ENCODE data around the gene EPAS1. TPM values are rescaled to one million over a fixed set of nuclear protein-coding genes. Genes with fewer than 3 reads are reported as not detected.
A peak's percentile ranks its signal among the peaks of the same experiment; 100 is the strongest.

EPAS1 gene
- total RNA-seq, 1 donor from 2014 or later, result 22.9 TPM

GRCh38 chr2:46263347-46263746 lies 33.9 kb upstream of the EPAS1 start:
- Mint-ChIP-seq H3K27me3 (ENCODE audit: insufficient read depth) (peaks cover 8% of the 10 kb centered on the region), H3K4me3 (no peak overlapping the region), H3K27ac (no peak overlapping the region), H3K9me3 (no peaks in the 10 kb centered on the region), H3K4me1 (ENCODE audit: low read depth) (peaks cover 15% of the 10 kb centered on the region), H3K36me3 (ENCODE audit: low read depth) (no peaks in the 10 kb centered on the region)
- no peak for DNase-seq (ENCODE audit: low spot score)
- intact Hi-C loops (cut with micrococcal nuclease), result no loop called here

GRCh38 chr2:46264447-46264846 lies 32.8 kb upstream of the EPAS1 start:
- Mint-ChIP-seq H3K4me1 (ENCODE audit: low read depth) (peaks cover 24% of the 10 kb centered on the region), H3K9me3 (no peaks in the 10 kb centered on the region), H3K4me3 (no peak overlapping the region), H3K27me3 (ENCODE audit: insufficient read depth) (peaks cover 8% of the 10 kb centered on the region), H3K27ac (no peak overlapping the region), H3K36me3 (ENCODE audit: low read depth) (peaks cover 1% of the 10 kb centered on the region)
- intact Hi-C loops (cut with micrococcal nuclease), result no loop called here
- no peak for DNase-seq (ENCODE audit: low spot score)

DNA sequence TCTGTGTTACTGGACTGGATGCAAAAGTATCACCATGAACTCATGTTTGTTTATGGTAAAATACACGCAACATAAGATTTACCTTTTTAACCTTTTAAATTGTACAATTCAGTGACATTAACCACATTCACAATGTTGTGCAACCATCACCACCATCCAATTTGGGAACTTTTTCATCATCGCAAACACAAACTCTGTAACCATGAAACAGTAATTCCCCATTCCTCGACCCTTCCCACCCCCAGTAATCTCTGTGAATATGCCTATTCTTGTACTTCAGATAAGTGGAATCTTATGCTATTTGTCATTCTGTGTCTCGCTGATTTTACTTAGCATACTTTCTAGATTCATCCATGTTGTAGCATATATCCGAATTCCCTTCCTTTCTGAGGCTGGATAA lies 31.1 kb upstream of the EPAS1 start:
- no peak overlapping the region for H3K27ac Mint-ChIP-seq
- DNase-seq (ENCODE audit: low spot score), result no peak
- H3K4me1 Mint-ChIP-seq (ENCODE audit: low read depth), result peaks cover 40% of the 10 kb centered on the region
- H3K36me3 Mint-ChIP-seq (ENCODE audit: low read depth), result peaks cover 1% of the 10 kb centered on the region
- intact Hi-C loops (cut with micrococcal nuclease), result no loop called here
- H3K9me3 Mint-ChIP-seq, result no peaks in the 10 kb centered on the region
- H3K4me3 Mint-ChIP-seq, result no peak overlapping the region
- peaks cover 6% of the 10 kb centered on the region for H3K27me3 Mint-ChIP-seq (ENCODE audit: insufficient read depth)

DNA sequence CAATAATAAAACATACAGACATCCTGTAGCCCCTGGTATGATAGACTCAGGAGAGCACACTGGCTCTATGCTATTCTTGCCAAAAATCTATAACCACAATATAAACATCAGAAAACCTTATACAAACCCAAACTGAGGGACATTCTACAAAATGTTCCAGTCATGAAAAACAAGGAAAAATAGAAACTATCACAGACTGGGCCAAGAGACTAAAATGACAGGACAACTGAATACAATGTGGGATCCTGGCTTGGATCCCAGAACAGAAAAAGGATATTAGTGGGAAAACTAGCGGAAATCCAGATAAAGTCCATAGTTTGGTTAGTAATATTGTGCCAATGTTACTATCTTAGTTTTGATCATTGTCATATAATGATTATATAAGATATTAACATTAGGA lies 29.6 kb upstream of the EPAS1 start:
- intact Hi-C loops (cut with micrococcal nuclease), result no loop called here
- Mint-ChIP-seq H3K4me3 (no peak overlapping the region), H3K27ac (no peak overlapping the region), H3K36me3 (ENCODE audit: low read depth) (peaks cover 1% of the 10 kb centered on the region), H3K27me3 (ENCODE audit: insufficient read depth) (peaks cover 3% of the 10 kb centered on the region), H3K4me1 (ENCODE audit: low read depth) (peaks cover 40% of the 10 kb centered on the region), H3K9me3 (no peaks in the 10 kb centered on the region)
- no peak for DNase-seq (ENCODE audit: low spot score)

- Mint-ChIP-seq H3K4me3 (no peak overlapping the region), H3K9me3 (no peaks in the 10 kb centered on the region), H3K4me1 (ENCODE audit: low read depth) (peaks cover 42% of the 10 kb centered on the region), H3K27ac (no peak overlapping the region), H3K27me3 (ENCODE audit: insufficient read depth) (peaks cover 3% of the 10 kb centered on the region), H3K36me3 (ENCODE audit: low read depth) (peaks cover 1% of the 10 kb centered on the region)
- DNase-seq (ENCODE audit: low spot score), result no peak
- intact Hi-C loops (cut with micrococcal nuclease), result no loop called here
Measured at GRCh38 chr2:46268196-46268595, 29.0 kb upstream of the EPAS1 start.

DNA sequence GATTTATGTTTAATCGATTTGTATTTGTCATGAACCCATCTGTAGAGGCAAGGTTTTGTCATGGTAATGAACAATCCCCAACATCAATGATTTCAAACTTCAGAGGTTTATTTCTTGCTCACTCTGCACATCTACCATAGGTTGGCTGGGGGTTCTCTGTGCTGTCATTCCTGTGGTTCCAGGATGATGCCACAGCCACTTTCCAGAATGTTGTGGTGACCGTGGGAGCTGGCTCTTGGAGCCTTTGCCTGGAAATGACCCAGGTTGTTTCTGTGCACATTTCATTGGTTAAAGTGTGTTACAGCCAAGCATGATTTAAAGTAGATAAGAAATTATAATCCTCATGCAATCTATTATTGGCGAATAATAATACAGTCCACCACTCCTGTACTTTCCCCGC lies 28.2 kb upstream of the EPAS1 start:
- Mint-ChIP-seq H3K4me1 (ENCODE audit: low read depth) (peaks cover 47% of the 10 kb centered on the region), H3K27ac (no peak overlapping the region), H3K27me3 (ENCODE audit: insufficient read depth) (peaks cover 3% of the 10 kb centered on the region), H3K36me3 (ENCODE audit: low read depth) (peaks cover 1% of the 10 kb centered on the region), H3K9me3 (no peaks in the 10 kb centered on the region), H3K4me3 (no peak overlapping the region)
- no peak for DNase-seq (ENCODE audit: low spot score)
- intact Hi-C loops (cut with micrococcal nuclease), result no loop called here

DNA sequence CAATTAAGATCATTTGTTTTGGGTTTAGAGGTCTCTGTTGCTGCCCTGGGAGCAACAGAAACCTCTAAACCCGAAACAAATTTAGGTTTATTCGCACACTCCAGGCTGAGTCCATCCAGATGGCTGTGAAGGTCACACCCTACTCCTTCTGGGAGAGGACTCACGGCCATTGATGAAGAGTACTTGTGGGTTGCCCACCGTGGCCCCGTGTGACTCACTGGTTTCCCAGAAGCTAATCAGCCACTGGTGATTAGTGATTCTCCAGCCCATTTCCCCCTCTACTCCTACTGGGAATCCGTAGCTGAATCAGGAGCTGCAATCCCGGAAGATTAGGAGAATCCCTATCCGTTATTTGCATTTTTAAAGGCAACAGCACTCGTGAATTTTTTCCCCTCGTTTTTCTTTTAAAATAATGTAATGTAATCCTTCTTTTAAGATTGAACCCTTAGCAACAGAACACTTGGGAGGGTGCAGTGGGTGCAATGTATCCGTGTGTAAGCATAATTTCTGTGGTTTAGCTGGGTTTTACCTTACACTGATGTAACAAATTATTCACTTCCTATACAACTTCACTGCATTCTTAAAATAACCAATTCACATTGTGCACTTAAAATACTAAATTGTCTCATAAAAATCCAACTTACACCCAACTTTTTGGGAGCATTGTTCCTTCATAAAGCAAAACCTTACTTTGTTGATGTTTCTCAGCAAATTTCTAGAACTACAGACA lies 27.5 kb upstream of the EPAS1 start:
- Mint-ChIP-seq H3K4me3 (peak overlapping the region; percentile 45), H3K27me3 (ENCODE audit: insufficient read depth) (peaks cover 2% of the 10 kb centered on the region), H3K9me3 (no peaks in the 10 kb centered on the region), H3K4me1 (ENCODE audit: low read depth) (peaks cover 47% of the 10 kb centered on the region), H3K27ac (peak overlapping the region; percentile 63), H3K36me3 (ENCODE audit: low read depth) (peaks cover 1% of the 10 kb centered on the region)
- no peak for DNase-seq (ENCODE audit: low spot score)
- intact Hi-C loops (cut with micrococcal nuclease), result no loop called here

- peaks cover 3% of the 10 kb centered on the region for H3K27me3 Mint-ChIP-seq (ENCODE audit: insufficient read depth)
- intact Hi-C loops (cut with micrococcal nuclease), result no loop called here
- DNase-seq (ENCODE audit: low spot score), result no peak
- no peaks in the 10 kb centered on the region for H3K9me3 Mint-ChIP-seq
- peak overlapping the region; percentile 63 for H3K27ac Mint-ChIP-seq
- peaks cover 47% of the 10 kb centered on the region for H3K4me1 Mint-ChIP-seq (ENCODE audit: low read depth)
- peaks cover 1% of the 10 kb centered on the region for H3K36me3 Mint-ChIP-seq (ENCODE audit: low read depth)
- peak overlapping the region; percentile 45 for H3K4me3 Mint-ChIP-seq
Measured at GRCh38 chr2:46270384-46270783, 26.8 kb upstream of the EPAS1 start.

GRCh38 chr2:46273225-46273863 lies 23.9 kb upstream of the EPAS1 start:
- H3K4me1 Mint-ChIP-seq (ENCODE audit: low read depth), result peaks cover 44% of the 10 kb centered on the region
- no peaks in the 10 kb centered on the region for H3K9me3 Mint-ChIP-seq
- H3K36me3 Mint-ChIP-seq (ENCODE audit: low read depth), result peaks cover 1% of the 10 kb centered on the region
- H3K27ac Mint-ChIP-seq, result no peak overlapping the region
- DNase-seq (ENCODE audit: low spot score), result no peak
- H3K4me3 Mint-ChIP-seq, result no peak overlapping the region
- intact Hi-C loops (cut with micrococcal nuclease), result no loop called here
- peaks cover 10% of the 10 kb centered on the region for H3K27me3 Mint-ChIP-seq (ENCODE audit: insufficient read depth)

DNA sequence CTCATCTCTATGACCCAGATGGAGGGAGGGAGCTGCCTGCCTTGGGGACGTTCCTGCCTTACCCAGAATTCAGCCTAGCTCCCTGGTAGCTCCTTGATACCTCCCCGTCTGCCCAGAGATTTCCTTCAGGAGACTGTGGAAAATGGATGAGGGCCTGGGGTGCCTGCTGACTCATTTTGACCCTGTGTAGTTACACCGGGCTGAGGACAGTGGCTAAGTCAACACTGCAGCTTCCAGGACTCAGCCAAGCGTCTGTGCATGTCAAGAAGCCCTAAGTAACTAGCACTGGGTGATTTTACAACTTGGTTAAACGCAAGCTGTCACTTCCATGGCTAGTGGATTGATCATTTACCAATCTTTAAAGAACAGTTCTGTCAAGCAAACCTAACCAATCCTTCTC lies 23.3 kb upstream of the EPAS1 start:
- no peak for DNase-seq (ENCODE audit: low spot score)
- intact Hi-C loops (cut with micrococcal nuclease), result no loop called here
- Mint-ChIP-seq H3K27ac (no peak overlapping the region), H3K27me3 (ENCODE audit: insufficient read depth) (peaks cover 14% of the 10 kb centered on the region), H3K4me1 (ENCODE audit: low read depth) (peaks cover 38% of the 10 kb centered on the region), H3K4me3 (no peak overlapping the region), H3K36me3 (ENCODE audit: low read depth) (no peaks in the 10 kb centered on the region), H3K9me3 (no peaks in the 10 kb centered on the region)

- no peak overlapping the region for H3K4me3 Mint-ChIP-seq
- H3K27me3 Mint-ChIP-seq (ENCODE audit: insufficient read depth), result peaks cover 18% of the 10 kb centered on the region
- intact Hi-C loops (cut with micrococcal nuclease), result no loop called here
- H3K36me3 Mint-ChIP-seq (ENCODE audit: low read depth), result no peaks in the 10 kb centered on the region
- no peak overlapping the region for H3K27ac Mint-ChIP-seq
- peaks cover 34% of the 10 kb centered on the region for H3K4me1 Mint-ChIP-seq (ENCODE audit: low read depth)
- no peaks in the 10 kb centered on the region for H3K9me3 Mint-ChIP-seq
- no peak for DNase-seq (ENCODE audit: low spot score)
Measured at GRCh38 chr2:46274586-46274985, 22.6 kb upstream of the EPAS1 start.

DNA sequence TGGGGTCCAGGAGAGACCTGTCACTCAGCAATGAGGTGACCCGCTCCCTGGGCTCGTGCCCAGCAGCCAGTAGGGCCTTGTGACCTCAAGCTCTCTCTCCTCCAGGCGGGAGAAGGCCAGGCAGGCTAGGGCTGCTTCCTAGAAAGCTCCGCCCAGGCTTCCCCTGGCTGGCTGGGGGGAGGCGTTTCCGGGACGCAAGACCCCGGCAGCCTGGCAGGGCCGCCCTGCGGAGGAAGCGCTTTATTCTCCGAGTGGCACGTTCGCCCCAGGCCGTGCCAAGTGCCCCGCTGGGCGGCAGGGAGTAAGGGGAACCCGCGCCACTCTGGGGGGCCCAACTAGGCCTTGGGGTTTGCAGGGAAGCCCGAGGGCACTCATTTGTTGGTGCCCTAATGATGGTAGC lies 21.2 kb upstream of the EPAS1 start:
- H3K4me3 Mint-ChIP-seq, result no peak overlapping the region
- no peak overlapping the region for H3K27ac Mint-ChIP-seq
- intact Hi-C loops (cut with micrococcal nuclease), result no loop called here
- peaks cover 18% of the 10 kb centered on the region for H3K27me3 Mint-ChIP-seq (ENCODE audit: insufficient read depth)
- no peaks in the 10 kb centered on the region for H3K9me3 Mint-ChIP-seq
- peaks cover 20% of the 10 kb centered on the region for H3K4me1 Mint-ChIP-seq (ENCODE audit: low read depth)
- no peak for DNase-seq (ENCODE audit: low spot score)
- H3K36me3 Mint-ChIP-seq (ENCODE audit: low read depth), result no peaks in the 10 kb centered on the region

DNA sequence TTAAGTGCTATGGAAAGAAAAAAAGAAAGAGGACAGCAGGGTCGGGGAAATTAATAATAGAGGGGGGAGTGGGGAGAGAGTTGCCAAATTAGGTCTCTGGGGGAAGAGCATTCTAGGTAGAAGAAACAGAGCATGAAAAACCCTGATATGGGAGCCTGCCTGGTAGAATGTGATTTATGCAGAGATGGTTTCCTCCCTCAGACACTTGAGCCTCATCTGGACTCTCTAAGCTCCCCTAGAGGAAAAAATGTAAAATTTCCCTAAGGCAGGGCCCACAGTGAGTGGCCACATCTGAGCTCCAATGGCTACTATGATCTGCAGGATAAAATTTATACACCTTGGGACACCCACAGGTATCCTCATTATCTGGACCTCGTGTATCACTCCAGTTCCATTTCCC lies 20.6 kb upstream of the EPAS1 start:
- peaks cover 19% of the 10 kb centered on the region for H3K4me1 Mint-ChIP-seq (ENCODE audit: low read depth)
- peaks cover 18% of the 10 kb centered on the region for H3K27me3 Mint-ChIP-seq (ENCODE audit: insufficient read depth)
- DNase-seq (ENCODE audit: low spot score), result no peak
- no peak overlapping the region for H3K4me3 Mint-ChIP-seq
- no peaks in the 10 kb centered on the region for H3K36me3 Mint-ChIP-seq (ENCODE audit: low read depth)
- H3K9me3 Mint-ChIP-seq, result no peaks in the 10 kb centered on the region
- no peak overlapping the region for H3K27ac Mint-ChIP-seq
- intact Hi-C loops (cut with micrococcal nuclease), result no loop called here
